Vagina (tissue), 2 donors: ENCODE measurements around the gene ZNRF2.

ENCODE experiments used
- POLR2A ChIP-seq, 2 donors: fragments of 450-650 bp; IDR thresholded peaks; one replicate each; pipeline ENCODE4 v1.6.1; 2017; ENCODE audit warnings: antibody characterized with exemption in 2 of 2, mild to moderate bottlenecking in 2 of 2, moderate library complexity in 2 of 2
- POLR2AphosphoS5 ChIP-seq, 2 donors: sonication (generic); formaldehyde crosslinking; IDR thresholded peaks; one replicate each; pipeline ENCODE4 v1.9.0; 2017; ENCODE audit warnings: antibody characterized with exemption in 2 of 2, mild to moderate bottlenecking in 2 of 2, low read depth in 1 of 2; ENCODE audit not compliant: insufficient read depth in 1 of 2
- TF ChIP-seq, protein P1 (sequence below), 3 experiments: fragments of 450-650 bp in 2 of 3; fragments of 200-600 bp in 1 of 3; sonication (generic) in 1 of 3; IDR thresholded peaks; one replicate each; pipeline ENCODE4 v1.5.1; 2017 to 2019; ENCODE audit warnings: antibody characterized with exemption in 3 of 3, mild to moderate bottlenecking in 2 of 3, moderate library complexity in 2 of 3

DNA sequence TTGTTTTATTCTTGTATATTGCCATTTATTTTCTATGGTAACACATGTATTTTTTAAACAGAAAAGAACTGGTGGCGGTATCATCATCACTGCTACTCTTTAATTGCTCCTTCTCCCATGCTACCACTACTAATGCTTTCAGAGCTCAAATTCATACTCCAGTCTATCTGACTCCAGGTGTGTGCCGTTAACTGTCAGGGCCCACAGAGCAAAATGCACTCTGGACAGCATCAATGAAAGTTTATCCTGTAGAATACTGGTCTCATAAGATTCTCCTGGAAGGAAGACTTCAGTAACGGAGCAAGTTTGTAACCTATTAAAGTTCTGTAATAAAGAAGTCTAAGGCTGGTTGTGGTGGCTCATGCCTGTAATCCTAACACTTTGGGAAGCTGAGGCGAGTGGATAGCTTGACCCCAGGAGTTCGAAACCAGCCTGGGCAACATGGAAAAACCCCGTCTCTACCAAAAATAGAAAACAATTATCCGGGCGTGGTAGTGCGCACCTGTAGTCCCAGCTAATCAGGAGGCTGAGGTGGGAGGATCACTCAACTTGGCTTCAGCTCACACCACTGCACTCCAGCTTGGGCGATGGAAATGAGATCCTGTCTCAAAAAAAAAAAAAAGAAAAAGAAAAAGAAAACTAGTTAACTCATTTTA lies 18.4 kb downstream of the ZNRF2 start:
- TF ChIP-seq, protein P1, sequence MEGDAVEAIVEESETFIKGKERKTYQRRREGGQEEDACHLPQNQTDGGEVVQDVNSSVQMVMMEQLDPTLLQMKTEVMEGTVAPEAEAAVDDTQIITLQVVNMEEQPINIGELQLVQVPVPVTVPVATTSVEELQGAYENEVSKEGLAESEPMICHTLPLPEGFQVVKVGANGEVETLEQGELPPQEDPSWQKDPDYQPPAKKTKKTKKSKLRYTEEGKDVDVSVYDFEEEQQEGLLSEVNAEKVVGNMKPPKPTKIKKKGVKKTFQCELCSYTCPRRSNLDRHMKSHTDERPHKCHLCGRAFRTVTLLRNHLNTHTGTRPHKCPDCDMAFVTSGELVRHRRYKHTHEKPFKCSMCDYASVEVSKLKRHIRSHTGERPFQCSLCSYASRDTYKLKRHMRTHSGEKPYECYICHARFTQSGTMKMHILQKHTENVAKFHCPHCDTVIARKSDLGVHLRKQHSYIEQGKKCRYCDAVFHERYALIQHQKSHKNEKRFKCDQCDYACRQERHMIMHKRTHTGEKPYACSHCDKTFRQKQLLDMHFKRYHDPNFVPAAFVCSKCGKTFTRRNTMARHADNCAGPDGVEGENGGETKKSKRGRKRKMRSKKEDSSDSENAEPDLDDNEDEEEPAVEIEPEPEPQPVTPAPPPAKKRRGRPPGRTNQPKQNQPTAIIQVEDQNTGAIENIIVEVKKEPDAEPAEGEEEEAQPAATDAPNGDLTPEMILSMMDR (IDR thresholded peaks at IDR 0.05) = no peak
- no peak for TF ChIP-seq POLR2A (IDR thresholded peaks at IDR 0.05)
- no peak for TF ChIP-seq POLR2AphosphoS5 (IDR thresholded peaks at IDR 0.05; ENCODE audit: insufficient read depth in 1 of 2, low read depth in 1 of 2)
